HL-60 (cell line): ENCODE measurements around the gene AKT1S1.

Experiments
- GABPA ChIP-seq: IDR thresholded peaks from 2 replicates; pipeline ENCODE4 v1.6.1; 2012; ENCODE audit warnings: low read depth
- POLR2AphosphoS5 ChIP-seq: IDR thresholded peaks from 2 replicates; pipeline ENCODE4 v1.6.1; 2012; ENCODE audit warnings: low read depth
- TF ChIP-seq, protein P1 (sequence below): IDR thresholded peaks from one replicate; pipeline ENCODE4 v1.5.1; 2011; ENCODE audit warnings: low read length, control low read depth, inconsistent platforms; ENCODE audit not compliant: insufficient read depth
- TF ChIP-seq, protein P2 (sequence below): IDR thresholded peaks from 2 replicates; pipeline ENCODE4 v1.6.1; 2012; ENCODE audit warnings: low read depth; ENCODE audit not compliant: insufficient replicate concordance

DNA sequence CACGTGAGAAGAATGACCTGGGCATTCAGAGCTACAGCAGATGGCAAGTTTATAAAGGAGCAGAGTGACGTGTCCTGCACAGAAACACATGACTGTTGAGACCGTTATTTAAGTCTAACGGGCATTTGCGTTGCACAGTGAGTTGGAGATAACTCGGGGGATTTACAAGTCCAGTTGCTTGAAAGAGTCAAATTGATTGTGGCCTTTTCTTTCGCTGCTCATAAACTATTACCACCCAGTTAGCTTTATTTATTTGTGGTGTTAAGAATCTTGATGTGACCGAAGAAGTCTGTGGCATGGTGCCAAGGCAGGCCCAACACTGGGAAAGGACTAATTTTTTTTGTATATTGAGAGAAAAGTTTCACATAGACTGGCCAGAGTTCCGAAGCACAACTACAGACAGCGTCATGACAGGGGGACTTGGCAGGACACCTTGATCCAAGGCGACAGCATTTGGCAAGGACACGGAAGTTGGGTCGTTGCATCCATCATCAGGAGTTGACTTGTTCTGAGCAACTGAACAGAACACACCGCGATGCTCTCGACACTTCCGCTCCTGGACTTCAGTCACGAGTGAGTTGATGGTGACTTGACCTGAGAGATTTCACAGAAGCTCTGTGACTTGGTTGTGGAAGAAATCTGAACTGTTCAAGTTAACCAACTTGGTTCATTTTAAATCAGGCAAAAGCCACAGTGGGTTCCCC, 38.1 kb downstream of the AKT1S1 start:
- TF ChIP-seq POLR2AphosphoS5 (no peak), GABPA (no peak)
- TF ChIP-seq, protein P1, sequence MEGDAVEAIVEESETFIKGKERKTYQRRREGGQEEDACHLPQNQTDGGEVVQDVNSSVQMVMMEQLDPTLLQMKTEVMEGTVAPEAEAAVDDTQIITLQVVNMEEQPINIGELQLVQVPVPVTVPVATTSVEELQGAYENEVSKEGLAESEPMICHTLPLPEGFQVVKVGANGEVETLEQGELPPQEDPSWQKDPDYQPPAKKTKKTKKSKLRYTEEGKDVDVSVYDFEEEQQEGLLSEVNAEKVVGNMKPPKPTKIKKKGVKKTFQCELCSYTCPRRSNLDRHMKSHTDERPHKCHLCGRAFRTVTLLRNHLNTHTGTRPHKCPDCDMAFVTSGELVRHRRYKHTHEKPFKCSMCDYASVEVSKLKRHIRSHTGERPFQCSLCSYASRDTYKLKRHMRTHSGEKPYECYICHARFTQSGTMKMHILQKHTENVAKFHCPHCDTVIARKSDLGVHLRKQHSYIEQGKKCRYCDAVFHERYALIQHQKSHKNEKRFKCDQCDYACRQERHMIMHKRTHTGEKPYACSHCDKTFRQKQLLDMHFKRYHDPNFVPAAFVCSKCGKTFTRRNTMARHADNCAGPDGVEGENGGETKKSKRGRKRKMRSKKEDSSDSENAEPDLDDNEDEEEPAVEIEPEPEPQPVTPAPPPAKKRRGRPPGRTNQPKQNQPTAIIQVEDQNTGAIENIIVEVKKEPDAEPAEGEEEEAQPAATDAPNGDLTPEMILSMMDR: no peak
- TF ChIP-seq, protein P2, sequence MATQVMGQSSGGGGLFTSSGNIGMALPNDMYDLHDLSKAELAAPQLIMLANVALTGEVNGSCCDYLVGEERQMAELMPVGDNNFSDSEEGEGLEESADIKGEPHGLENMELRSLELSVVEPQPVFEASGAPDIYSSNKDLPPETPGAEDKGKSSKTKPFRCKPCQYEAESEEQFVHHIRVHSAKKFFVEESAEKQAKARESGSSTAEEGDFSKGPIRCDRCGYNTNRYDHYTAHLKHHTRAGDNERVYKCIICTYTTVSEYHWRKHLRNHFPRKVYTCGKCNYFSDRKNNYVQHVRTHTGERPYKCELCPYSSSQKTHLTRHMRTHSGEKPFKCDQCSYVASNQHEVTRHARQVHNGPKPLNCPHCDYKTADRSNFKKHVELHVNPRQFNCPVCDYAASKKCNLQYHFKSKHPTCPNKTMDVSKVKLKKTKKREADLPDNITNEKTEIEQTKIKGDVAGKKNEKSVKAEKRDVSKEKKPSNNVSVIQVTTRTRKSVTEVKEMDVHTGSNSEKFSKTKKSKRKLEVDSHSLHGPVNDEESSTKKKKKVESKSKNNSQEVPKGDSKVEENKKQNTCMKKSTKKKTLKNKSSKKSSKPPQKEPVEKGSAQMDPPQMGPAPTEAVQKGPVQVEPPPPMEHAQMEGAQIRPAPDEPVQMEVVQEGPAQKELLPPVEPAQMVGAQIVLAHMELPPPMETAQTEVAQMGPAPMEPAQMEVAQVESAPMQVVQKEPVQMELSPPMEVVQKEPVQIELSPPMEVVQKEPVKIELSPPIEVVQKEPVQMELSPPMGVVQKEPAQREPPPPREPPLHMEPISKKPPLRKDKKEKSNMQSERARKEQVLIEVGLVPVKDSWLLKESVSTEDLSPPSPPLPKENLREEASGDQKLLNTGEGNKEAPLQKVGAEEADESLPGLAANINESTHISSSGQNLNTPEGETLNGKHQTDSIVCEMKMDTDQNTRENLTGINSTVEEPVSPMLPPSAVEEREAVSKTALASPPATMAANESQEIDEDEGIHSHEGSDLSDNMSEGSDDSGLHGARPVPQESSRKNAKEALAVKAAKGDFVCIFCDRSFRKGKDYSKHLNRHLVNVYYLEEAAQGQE: no peak
